Measurements from ENCODE around the gene EPPIN. TPM values are rescaled to one million over a fixed set of nuclear protein-coding genes. Genes with fewer than 3 reads are reported as not detected.

Gene EPPIN
- polyA plus RNA-seq, 1 of the 3 experiments (the other 2 are of a cell fraction) = not detected

- POLR2A ChIA-PET = no interaction called here
These were observed 43.8 kb downstream of the EPPIN start for GRCh38 chr20:45503403-45503802.

DNA sequence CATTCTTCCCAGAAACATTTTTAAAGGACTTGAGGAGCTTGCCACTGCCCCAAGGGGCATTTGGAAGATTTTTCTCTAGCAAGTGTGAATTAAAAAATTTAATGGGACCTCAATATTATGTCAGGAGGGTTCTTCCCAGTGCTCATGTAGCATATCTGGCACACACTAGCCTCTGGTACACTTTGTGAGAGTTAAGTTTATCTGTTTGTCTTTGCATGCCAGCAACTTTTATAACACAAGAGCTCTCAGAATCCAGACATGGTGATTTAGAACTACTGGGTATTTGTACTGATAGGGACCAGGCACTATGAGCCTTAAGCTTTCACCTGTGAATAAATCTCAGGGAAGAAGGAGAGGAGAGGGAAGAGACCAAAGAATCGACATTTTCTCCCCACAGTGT lies 44.6 kb downstream of the EPPIN start:
- Histone ChIP-seq H3K9me3 (no peaks in the 10 kb centered on the region), H3K36me3 (replicated peaks in 1 of 2; ENCODE audit: control insufficient read depth in 1 of 2, insufficient read depth in 2 of 2, low read length in 1 of 2) (no peaks in the 10 kb centered on the region), H3K79me2 (ENCODE audit: insufficient read depth) (no peaks in the 10 kb centered on the region), H3K4me3 (ENCODE audit: low read depth in 2 of 2, low read length in 1 of 2) (no peak overlapping the region), H4K20me1 (ENCODE audit: insufficient read depth) (no peaks in the 10 kb centered on the region), H3K27ac (ENCODE audit: low read depth in 2 of 2, low read length in 1 of 2) (no peak overlapping the region), H2AFZ (ENCODE audit: low read depth) (no peak overlapping the region), H3K4me2 (no peak overlapping the region), H3K27me3 (ENCODE audit: insufficient read depth) (peaks cover 10% of the 10 kb centered on the region; the same call in 1 of the 2 replicates), H3K9ac (no peak overlapping the region), H3K4me1 (ENCODE audit: control insufficient read depth in 1 of 2, insufficient read depth in 2 of 2, low read depth in 1 of 2, low read length in 1 of 2) (no peaks in the 10 kb centered on the region), H3K9me2 (no peaks in the 10 kb centered on the region), H3F3A (replicated peaks; ENCODE audit: insufficient read depth) (peaks cover 6% of the 10 kb centered on the region)
- WGBS (ENCODE audit: low lambda C conversion rate) = 0% methylated on average over 1 of the region's 1 CpG
- CTCF ChIA-PET = interaction anchor here (1.0 kb wide), 1 partner anchor 17 kb away, joined by 3 read pairs; no protein-coding TSS in a partner anchor
- POLR2A ChIA-PET = no interaction called here
- no peak for TF ChIP-seq EP300 (IDR thresholded peaks at IDR 0.05; ENCODE audit: borderline replicate concordance in 1 of 2, low read depth in 1 of 2, low read length in 1 of 2)
- TF ChIP-seq REST (IDR thresholded peaks at IDR 0.05; ENCODE audit: low read depth, low read length) = no peak
- TF ChIP-seq FOSL2 (IDR thresholded peaks at IDR 0.05; ENCODE audit: borderline replicate concordance, low read depth) = no peak
- TF ChIP-seq RAD21 (IDR thresholded peaks at IDR 0.05; ENCODE audit: low read length) = no peak
- no peak for TF ChIP-seq FOXJ3 (CRISPR knock-in tag; IDR thresholded peaks at IDR 0.05)
- no peak for TF ChIP-seq MXI1 (IDR thresholded peaks at IDR 0.05; ENCODE audit: low read depth, low read length)
- no peak for TF ChIP-seq NFIC (IDR thresholded peaks at IDR 0.05; ENCODE audit: borderline replicate concordance)
- TF ChIP-seq, protein P1, sequence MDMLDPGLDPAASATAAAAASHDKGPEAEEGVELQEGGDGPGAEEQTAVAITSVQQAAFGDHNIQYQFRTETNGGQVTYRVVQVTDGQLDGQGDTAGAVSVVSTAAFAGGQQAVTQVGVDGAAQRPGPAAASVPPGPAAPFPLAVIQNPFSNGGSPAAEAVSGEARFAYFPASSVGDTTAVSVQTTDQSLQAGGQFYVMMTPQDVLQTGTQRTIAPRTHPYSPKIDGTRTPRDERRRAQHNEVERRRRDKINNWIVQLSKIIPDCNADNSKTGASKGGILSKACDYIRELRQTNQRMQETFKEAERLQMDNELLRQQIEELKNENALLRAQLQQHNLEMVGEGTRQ (IDR thresholded peaks at IDR 0.05; ENCODE audit: borderline replicate concordance, low read depth, low read length) = no peak
- TF ChIP-seq ELF1 (IDR thresholded peaks at IDR 0.05) = no peak
- no peak for TF ChIP-seq GABPA (IDR thresholded peaks at IDR 0.05; ENCODE audit: low read depth)
- TF ChIP-seq YY1 (IDR thresholded peaks at IDR 0.05; ENCODE audit: low read depth) = no peak
- TF ChIP-seq SIN3A (IDR thresholded peaks at IDR 0.05; ENCODE audit: borderline replicate concordance, low read depth, low read length) = no peak
- TF ChIP-seq IRF3 (IDR thresholded peaks at IDR 0.05; ENCODE audit: low read depth, low read length) = no peak
- no peak for TF ChIP-seq TCF12 (IDR thresholded peaks at IDR 0.05)
- no peak for DNase-seq

More at GRCh38 chr20:45503403-45503802, 43.8 kb downstream of the EPPIN start:
- no peak for DNase-seq
- CTCF ChIA-PET = no interaction called here
- H3K79me2 ChIP-seq (ENCODE audit: insufficient read depth) = no peaks in the 10 kb centered on the region
- H3K27me3 ChIP-seq (ENCODE audit: insufficient read depth) = peaks cover 10% of the 10 kb centered on the region; the same call in 1 of the 2 replicates
- H3K9me2 ChIP-seq = no peaks in the 10 kb centered on the region
- H3F3A ChIP-seq (replicated peaks; ENCODE audit: insufficient read depth) = peaks cover 6% of the 10 kb centered on the region
- TF ChIP-seq YY1 (IDR thresholded peaks at IDR 0.05; ENCODE audit: low read depth) (no peak), ELF1 (IDR thresholded peaks at IDR 0.05) (no peak), MEF2A (IDR thresholded peaks at IDR 0.05; ENCODE audit: borderline replicate concordance, low read depth) (no peak), TCF12 (IDR thresholded peaks at IDR 0.05) (no peak), TEAD4 (IDR thresholded peaks at IDR 0.05; ENCODE audit: borderline replicate concordance, insufficient read depth) (no peak), FOXJ3 (CRISPR knock-in tag; IDR thresholded peaks at IDR 0.05) (no peak), RCOR1 (IDR thresholded peaks at IDR 0.05; ENCODE audit: low read length) (no peak)
- TF ChIP-seq, protein P1 (IDR thresholded peaks at IDR 0.05; ENCODE audit: borderline replicate concordance, low read depth, low read length) = no peak
- H3K36me3 ChIP-seq (replicated peaks in 1 of 2; ENCODE audit: control insufficient read depth in 1 of 2, insufficient read depth in 2 of 2, low read length in 1 of 2) = no peaks in the 10 kb centered on the region
- H3K4me2 ChIP-seq = no peak overlapping the region
- no peaks in the 10 kb centered on the region for H3K4me1 ChIP-seq (ENCODE audit: control insufficient read depth in 1 of 2, insufficient read depth in 2 of 2, low read depth in 1 of 2, low read length in 1 of 2)
- H3K9me3 ChIP-seq = no peaks in the 10 kb centered on the region
- H3K27ac ChIP-seq (ENCODE audit: low read depth in 2 of 2, low read length in 1 of 2) = no peak overlapping the region
- WGBS (ENCODE audit: low lambda C conversion rate) = 14% methylated on average over 2 of the region's 2 CpGs
- H2AFZ ChIP-seq (ENCODE audit: low read depth) = no peak overlapping the region
- no peak overlapping the region for H3K4me3 ChIP-seq (ENCODE audit: low read depth in 2 of 2, low read length in 1 of 2)
- H3K9ac ChIP-seq = no peak overlapping the region
- no peaks in the 10 kb centered on the region for H4K20me1 ChIP-seq (ENCODE audit: insufficient read depth)
